ENCODE measurements around the gene HES6.

The HES6 gene

GRCh38 chr2:238286095-238286494, 46.3 kb upstream of the HES6 start:
- TF ChIP-seq CTCF (IDR thresholded peaks at IDR 0.05; ENCODE audit: low read depth, low read length), result no peak
- DNase-seq (ENCODE audit: extremely low read depth, low read depth), result no peak

- DNase-seq (ENCODE audit: extremely low read depth, low read depth), result peak; percentile 98
These were observed 45.8 kb upstream of the HES6 start for GRCh38 chr2:238285653-238286082.

GRCh38 chr2:238284802-238285515, 45.1 kb upstream of the HES6 start:
- no peak for TF ChIP-seq CTCF (IDR thresholded peaks at IDR 0.05; ENCODE audit: low read depth, low read length)
- DNase-seq (ENCODE audit: extremely low read depth, low read depth), result no peak

More at GRCh38 chr2:238285653-238286082, 45.8 kb upstream of the HES6 start:
- no peak for TF ChIP-seq CTCF (IDR thresholded peaks at IDR 0.05; ENCODE audit: low read depth, low read length)

- DNase-seq (ENCODE audit: extremely low read depth, low read depth), result no peak
These were observed 43.3 kb upstream of the HES6 start for GRCh38 chr2:238282861-238283738.

GRCh38 chr2:238281826-238282480, 42.1 kb upstream of the HES6 start:
- DNase-seq (ENCODE audit: extremely low read depth, low read depth), result no peak
- TF ChIP-seq CTCF (IDR thresholded peaks at IDR 0.05; ENCODE audit: low read depth, low read length), result no peak

More at GRCh38 chr2:238282861-238283738, 43.3 kb upstream of the HES6 start:
- TF ChIP-seq CTCF (IDR thresholded peaks at IDR 0.05; ENCODE audit: low read depth, low read length), result no peak

GRCh38 chr2:238280083-238280825, 40.4 kb upstream of the HES6 start:
- TF ChIP-seq CTCF (IDR thresholded peaks at IDR 0.05; ENCODE audit: low read depth, low read length), result no peak
- no peak for DNase-seq (ENCODE audit: extremely low read depth, low read depth)
